ENCODE results near the gene KRT35.

GRCh38 chr17:41504246-41504977 lies 23.5 kb upstream of the KRT35 start:
- TF ChIP-seq ZNF549 (CRISPR knock-in tag; IDR thresholded peaks at IDR 0.05) (no peak), MAZ (IDR thresholded peaks at IDR 0.05; ENCODE audit: borderline replicate concordance, low read depth, low read length) (no peak), MAZ (CRISPR knock-in tag; IDR thresholded peaks at IDR 0.05; ENCODE audit: low read depth) (no peak), ZNF737 (CRISPR knock-in tag; IDR thresholded peaks at IDR 0.05; ENCODE audit: borderline replicate concordance) (no peak), KDM5A (IDR thresholded peaks at IDR 0.05; ENCODE audit: borderline replicate concordance, low read length) (no peak), MYC (CRISPR knock-in tag; IDR thresholded peaks at IDR 0.05; ENCODE audit: borderline replicate concordance) (no peak)
- TF ChIP-seq, protein P1, sequence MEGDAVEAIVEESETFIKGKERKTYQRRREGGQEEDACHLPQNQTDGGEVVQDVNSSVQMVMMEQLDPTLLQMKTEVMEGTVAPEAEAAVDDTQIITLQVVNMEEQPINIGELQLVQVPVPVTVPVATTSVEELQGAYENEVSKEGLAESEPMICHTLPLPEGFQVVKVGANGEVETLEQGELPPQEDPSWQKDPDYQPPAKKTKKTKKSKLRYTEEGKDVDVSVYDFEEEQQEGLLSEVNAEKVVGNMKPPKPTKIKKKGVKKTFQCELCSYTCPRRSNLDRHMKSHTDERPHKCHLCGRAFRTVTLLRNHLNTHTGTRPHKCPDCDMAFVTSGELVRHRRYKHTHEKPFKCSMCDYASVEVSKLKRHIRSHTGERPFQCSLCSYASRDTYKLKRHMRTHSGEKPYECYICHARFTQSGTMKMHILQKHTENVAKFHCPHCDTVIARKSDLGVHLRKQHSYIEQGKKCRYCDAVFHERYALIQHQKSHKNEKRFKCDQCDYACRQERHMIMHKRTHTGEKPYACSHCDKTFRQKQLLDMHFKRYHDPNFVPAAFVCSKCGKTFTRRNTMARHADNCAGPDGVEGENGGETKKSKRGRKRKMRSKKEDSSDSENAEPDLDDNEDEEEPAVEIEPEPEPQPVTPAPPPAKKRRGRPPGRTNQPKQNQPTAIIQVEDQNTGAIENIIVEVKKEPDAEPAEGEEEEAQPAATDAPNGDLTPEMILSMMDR (CRISPR knock-in tag; IDR thresholded peaks at IDR 0.05): no peak
